ENCODE measurements around the gene DIP2C. TPM values are rescaled to one million over a fixed set of nuclear protein-coding genes. Genes with fewer than 3 reads are reported as not detected.
"Not testable (repeated sequence)": the region's sequence is repeated elsewhere in the genome, so short reads cannot be mapped to it uniquely, and the experiment has no call there.

Gene DIP2C
- total RNA-seq, 2 experiments from 2014 or later = 0.62 to 0.80 TPM

GRCh38 chr10:541750-542371 lies 147.6 kb downstream of the DIP2C start:
- intact Hi-C loops (cut with micrococcal nuclease) = no loop called here
- Mint-ChIP-seq H3K27ac (no peak overlapping the region), H3K36me3 (no peaks in the 10 kb centered on the region), H3K9me3 (no peaks in the 10 kb centered on the region), H3K27me3 (peaks cover 26% of the 10 kb centered on the region), H3K4me1 (ENCODE audit: low read depth) (peaks cover 12% of the 10 kb centered on the region), H3K4me3 (no peak overlapping the region)
- no peak for DNase-seq
- POLR2A ChIA-PET = no interaction called here
- CTCF ChIA-PET = no interaction called here

GRCh38 chr10:541041-541440 lies 148.4 kb downstream of the DIP2C start:
- Mint-ChIP-seq H3K4me3 (no peak overlapping the region), H3K27ac (no peak overlapping the region), H3K4me1 (ENCODE audit: low read depth) (peaks cover 12% of the 10 kb centered on the region), H3K27me3 (peaks cover 28% of the 10 kb centered on the region), H3K9me3 (no peaks in the 10 kb centered on the region), H3K36me3 (no peaks in the 10 kb centered on the region)
- no peak for DNase-seq
- intact Hi-C loops (cut with micrococcal nuclease) = no loop called here
- POLR2A ChIA-PET = no interaction called here
- CTCF ChIA-PET = no interaction called here

- Mint-ChIP-seq H3K27ac (no peak overlapping the region), H3K9me3 (no peaks in the 10 kb centered on the region), H3K4me3 (no peak overlapping the region), H3K27me3 (peaks cover 33% of the 10 kb centered on the region), H3K36me3 (no peaks in the 10 kb centered on the region), H3K4me1 (ENCODE audit: low read depth) (peaks cover 6% of the 10 kb centered on the region)
- ChIA-PET CTCF (no interaction called here), POLR2A (no interaction called here)
- DNase-seq = no peak
- intact Hi-C loops (cut with micrococcal nuclease) = no loop called here
These were observed 150.6 kb downstream of the DIP2C start for GRCh38 chr10:538895-539294.

GRCh38 chr10:536935-537334 lies 152.5 kb downstream of the DIP2C start:
- Mint-ChIP-seq H3K4me1 (ENCODE audit: low read depth) (peaks cover 6% of the 10 kb centered on the region), H3K9me3 (no peaks in the 10 kb centered on the region), H3K4me3 (no peak overlapping the region), H3K27ac (no peak overlapping the region), H3K36me3 (no peaks in the 10 kb centered on the region), H3K27me3 (peaks cover 26% of the 10 kb centered on the region)
- ChIA-PET POLR2A (no interaction called here), CTCF (no interaction called here)
- DNase-seq = no peak
- intact Hi-C loops (cut with micrococcal nuclease) = no loop called here

DNA sequence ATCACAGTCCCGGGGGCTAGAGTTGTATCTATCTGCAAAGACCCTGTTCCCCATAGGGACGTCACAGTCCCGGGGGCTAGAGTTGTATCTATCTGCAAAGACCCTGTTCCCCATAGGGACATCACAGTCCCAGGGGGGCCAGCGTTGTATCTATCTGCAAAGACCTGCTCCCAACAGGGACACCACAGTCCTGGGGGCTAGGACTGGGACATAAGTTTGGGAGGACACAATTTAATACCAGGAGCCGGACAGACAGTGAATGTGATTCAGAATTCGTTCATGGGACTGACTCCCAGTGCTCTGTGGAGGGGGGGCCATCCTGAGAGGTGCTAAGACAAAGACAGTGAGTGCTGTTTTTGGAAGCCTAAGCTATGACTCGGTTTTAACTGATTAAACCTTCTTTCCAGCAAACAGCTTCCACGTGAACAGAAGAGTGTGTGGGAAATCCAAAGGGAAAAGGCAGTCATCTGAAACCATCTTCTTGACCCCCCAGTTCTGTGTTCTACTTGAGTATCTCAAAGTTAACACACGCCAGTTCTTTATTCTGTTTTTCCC lies 153.0 kb downstream of the DIP2C start:
- Mint-ChIP-seq H3K4me3 (no peak overlapping the region), H3K9me3 (no peaks in the 10 kb centered on the region), H3K27ac (no peak overlapping the region), H3K36me3 (no peaks in the 10 kb centered on the region), H3K27me3 (peaks cover 21% of the 10 kb centered on the region), H3K4me1 (ENCODE audit: low read depth) (peaks cover 3% of the 10 kb centered on the region)
- POLR2A ChIA-PET = no interaction called here
- intact Hi-C loops (cut with micrococcal nuclease) = no loop called here
- CTCF ChIA-PET = no interaction called here
- no peak for DNase-seq

DNA sequence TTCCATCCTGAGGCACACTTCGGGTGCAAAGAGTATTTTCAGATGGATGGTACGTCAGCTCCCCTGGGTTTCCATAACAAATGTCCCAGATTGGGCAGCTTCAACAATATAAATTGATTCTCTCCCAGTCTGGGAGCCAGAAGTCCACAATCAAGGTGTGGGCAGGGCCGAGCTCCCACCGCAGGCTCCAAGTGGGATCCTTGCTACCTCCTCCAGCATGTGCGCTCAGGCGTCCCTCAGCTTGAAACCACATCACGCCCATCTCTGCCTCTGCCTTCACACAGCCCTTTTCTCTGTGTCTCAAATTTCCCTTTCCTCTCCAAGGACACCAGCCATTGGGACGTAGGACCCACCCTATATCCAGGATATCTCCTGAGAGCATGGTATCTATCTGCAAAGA lies 153.5 kb downstream of the DIP2C start:
- Mint-ChIP-seq H3K9me3 (no peaks in the 10 kb centered on the region), H3K4me1 (ENCODE audit: low read depth) (peaks cover 1% of the 10 kb centered on the region), H3K27ac (no peak overlapping the region), H3K4me3 (no peak overlapping the region), H3K36me3 (no peaks in the 10 kb centered on the region), H3K27me3 (peaks cover 17% of the 10 kb centered on the region)
- no peak for DNase-seq
- ChIA-PET CTCF (interaction anchor here (1.1 kb wide), 1 partner anchor 26 kb away, joined by 3 read pairs; no protein-coding TSS in a partner anchor), POLR2A (no interaction called here)
- intact Hi-C loops (cut with micrococcal nuclease) = no loop called here

DNA sequence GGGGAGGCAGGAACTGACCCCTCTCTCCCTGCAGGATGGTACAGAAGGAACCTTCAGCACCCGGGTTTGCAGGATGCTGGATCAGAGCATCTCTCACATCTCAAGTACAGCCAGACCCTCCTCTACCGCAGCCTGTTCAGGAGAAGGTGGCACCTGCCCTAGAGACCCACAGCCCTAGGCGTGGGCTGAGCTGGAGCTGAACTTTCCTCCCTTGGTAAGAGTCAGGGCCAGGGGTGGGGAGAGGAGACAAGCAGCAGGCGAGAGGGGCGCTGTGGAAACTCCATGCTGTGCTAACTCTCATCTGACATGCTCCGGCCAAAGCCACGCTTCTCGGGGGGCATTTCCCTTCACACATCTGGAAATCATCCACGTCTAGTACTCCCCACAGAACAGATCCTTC lies 154.4 kb downstream of the DIP2C start:
- DNase-seq = no peak
- peaks cover 11% of the 10 kb centered on the region for H3K27me3 Mint-ChIP-seq
- H3K4me1 Mint-ChIP-seq (ENCODE audit: low read depth) = peaks cover 1% of the 10 kb centered on the region
- no peaks in the 10 kb centered on the region for H3K36me3 Mint-ChIP-seq
- H3K9me3 Mint-ChIP-seq = no peaks in the 10 kb centered on the region
- intact Hi-C loops (cut with micrococcal nuclease) = no loop called here
- ChIA-PET POLR2A (no interaction called here), CTCF (interaction anchor here (1.1 kb wide), 1 partner anchor 25 kb away, joined by 3 read pairs; no protein-coding TSS in a partner anchor)
- no peak overlapping the region for H3K27ac Mint-ChIP-seq
- H3K4me3 Mint-ChIP-seq = no peak overlapping the region

DNA sequence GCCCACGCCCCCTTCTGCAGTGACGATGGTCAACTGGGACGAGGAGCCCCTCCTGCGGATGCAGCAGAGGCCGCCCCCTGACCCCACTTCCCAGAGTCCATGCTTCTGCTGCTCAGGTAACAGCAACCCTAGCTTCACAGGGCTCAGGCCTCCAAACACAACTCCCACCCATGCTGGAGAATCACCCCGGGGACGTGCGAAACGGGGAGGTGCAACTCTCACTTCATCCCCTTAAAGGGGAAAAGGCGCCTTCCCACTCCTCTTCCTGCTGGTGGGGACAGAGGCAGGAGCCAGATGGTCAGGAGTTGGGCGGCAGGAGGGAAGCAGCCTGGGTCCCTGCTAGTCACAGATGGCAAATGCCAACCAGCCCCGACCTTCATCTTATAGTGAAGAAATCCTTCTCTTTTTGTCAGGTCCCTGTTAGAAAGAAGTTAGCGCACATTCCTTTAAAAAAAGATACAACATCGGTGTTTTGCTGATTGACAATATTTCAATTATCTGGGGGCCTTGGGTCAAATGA lies 155.4 kb downstream of the DIP2C start:
- POLR2A ChIA-PET = no interaction called here

GRCh38 chr10:533611-534010 lies 155.9 kb downstream of the DIP2C start:
- intact Hi-C loops (cut with micrococcal nuclease) = no loop called here
- no peak overlapping the region for H3K4me3 Mint-ChIP-seq
- no peak for DNase-seq
- H3K9me3 Mint-ChIP-seq = no peaks in the 10 kb centered on the region
- H3K27ac Mint-ChIP-seq = no peak overlapping the region
- H3K4me1 Mint-ChIP-seq (ENCODE audit: low read depth) = no peaks in the 10 kb centered on the region
- H3K36me3 Mint-ChIP-seq = no peaks in the 10 kb centered on the region
- H3K27me3 Mint-ChIP-seq = peaks cover 6% of the 10 kb centered on the region
- ChIA-PET CTCF (no interaction called here), POLR2A (no interaction called here)

More for the DNA sequence above, 155.4 kb downstream of the DIP2C start:
- intact Hi-C loops (cut with micrococcal nuclease) = no loop called here
- peaks cover 6% of the 10 kb centered on the region for H3K27me3 Mint-ChIP-seq
- no peak overlapping the region for H3K4me3 Mint-ChIP-seq
- H3K9me3 Mint-ChIP-seq = no peaks in the 10 kb centered on the region
- H3K36me3 Mint-ChIP-seq = no peaks in the 10 kb centered on the region
- CTCF ChIA-PET = no interaction called here
- no peak for DNase-seq
- H3K27ac Mint-ChIP-seq = no peak overlapping the region
- H3K4me1 Mint-ChIP-seq (ENCODE audit: low read depth) = no peaks in the 10 kb centered on the region

GRCh38 chr10:533186-533585 lies 156.3 kb downstream of the DIP2C start:
- H3K27me3 Mint-ChIP-seq = peaks cover 6% of the 10 kb centered on the region
- H3K4me1 Mint-ChIP-seq (ENCODE audit: low read depth) = no peaks in the 10 kb centered on the region
- DNase-seq = no peak
- ChIA-PET POLR2A (no interaction called here), CTCF (no interaction called here)
- H3K4me3 Mint-ChIP-seq = no peak overlapping the region
- intact Hi-C loops (cut with micrococcal nuclease) = no loop called here
- no peaks in the 10 kb centered on the region for H3K36me3 Mint-ChIP-seq
- no peak overlapping the region for H3K27ac Mint-ChIP-seq
- no peaks in the 10 kb centered on the region for H3K9me3 Mint-ChIP-seq

DNA sequence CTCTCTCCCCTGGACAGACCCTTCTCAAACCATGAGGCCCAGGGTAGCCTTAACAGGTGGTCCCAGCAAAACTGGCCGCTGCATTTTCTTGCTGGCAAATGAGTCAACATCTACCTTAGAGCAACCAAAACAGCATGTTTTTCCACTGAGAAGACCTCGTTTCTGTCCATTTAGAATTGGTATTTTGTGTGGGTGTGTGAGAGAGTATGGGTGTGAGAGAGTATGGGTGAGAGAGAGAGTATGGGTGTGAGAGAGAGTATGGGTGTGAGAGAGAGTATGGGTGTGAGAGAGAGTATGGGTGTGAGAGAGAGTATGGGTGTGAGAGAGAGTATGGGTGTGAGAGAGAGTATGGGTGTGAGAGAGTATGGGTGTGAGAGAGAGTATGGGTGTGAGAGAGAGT lies 157.1 kb downstream of the DIP2C start:
- H3K4me1 Mint-ChIP-seq (ENCODE audit: low read depth); H3K36me3 Mint-ChIP-seq; H3K9me3 Mint-ChIP-seq; H3K27ac Mint-ChIP-seq; H3K4me3 Mint-ChIP-seq; CTCF ChIA-PET; POLR2A ChIA-PET; H3K27me3 Mint-ChIP-seq; DNase-seq; intact Hi-C loops (cut with micrococcal nuclease): not testable (repeated sequence)

DNA sequence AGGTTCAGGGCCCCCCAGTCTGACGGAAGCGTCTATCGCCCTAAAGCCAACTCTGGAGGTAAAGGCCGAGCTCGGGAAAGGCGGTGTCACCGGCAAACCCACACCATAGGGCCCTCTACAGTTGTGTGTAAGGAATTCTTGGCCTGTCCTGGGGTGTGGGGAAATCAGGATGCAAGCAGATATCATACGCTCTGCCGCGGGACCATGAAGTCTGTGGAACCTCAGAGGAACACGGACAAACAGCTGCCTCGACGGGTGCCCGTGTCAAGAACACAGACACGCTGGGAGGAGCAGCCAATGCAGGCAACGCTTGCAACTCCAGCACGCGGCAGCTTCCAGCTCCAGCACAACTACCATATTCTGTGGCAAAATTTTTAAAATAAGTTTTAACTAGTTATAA lies 157.9 kb downstream of the DIP2C start:
- intact Hi-C loops (cut with micrococcal nuclease) = no loop called here
- ChIA-PET CTCF (no interaction called here), POLR2A (no interaction called here)
- Mint-ChIP-seq H3K4me1 (ENCODE audit: low read depth) (no peaks in the 10 kb centered on the region), H3K36me3 (no peaks in the 10 kb centered on the region), H3K4me3 (no peak overlapping the region), H3K9me3 (no peaks in the 10 kb centered on the region), H3K27me3 (peaks cover 6% of the 10 kb centered on the region), H3K27ac (no peak overlapping the region)
- DNase-seq = no peak

DNA sequence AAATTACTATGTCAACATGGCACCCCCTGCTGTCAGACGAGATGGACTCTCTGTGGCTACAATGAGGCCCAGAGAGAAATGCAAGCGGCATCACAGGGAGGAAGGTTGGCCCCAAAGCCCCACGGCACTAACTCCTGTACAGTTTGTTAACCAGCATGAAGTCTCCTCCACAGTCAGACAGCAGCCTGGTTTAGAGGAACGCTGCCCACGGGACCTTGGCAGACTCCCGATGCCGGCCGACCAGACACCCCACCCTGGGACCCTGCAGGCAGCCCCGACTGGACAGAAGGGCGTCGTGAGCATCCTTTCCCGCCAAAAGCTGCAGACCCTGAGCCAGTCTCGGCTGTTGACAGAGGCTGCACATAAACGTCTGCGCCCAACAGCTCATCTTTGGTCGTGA lies 158.8 kb downstream of the DIP2C start:
- Mint-ChIP-seq H3K4me3 (no peak overlapping the region), H3K36me3 (no peaks in the 10 kb centered on the region), H3K9me3 (no peaks in the 10 kb centered on the region), H3K27ac (no peak overlapping the region), H3K4me1 (ENCODE audit: low read depth) (no peaks in the 10 kb centered on the region), H3K27me3 (peaks cover 4% of the 10 kb centered on the region)
- POLR2A ChIA-PET = no interaction called here
- DNase-seq = no peak
- CTCF ChIA-PET = no interaction called here
- intact Hi-C loops (cut with micrococcal nuclease) = no loop called here
